ENCODE measurements around the gene CPPED1. TPM values are rescaled to one million over a fixed set of nuclear protein-coding genes. Genes with fewer than 3 reads are reported as not detected.
A peak's percentile ranks its signal among the peaks of the same experiment; 100 is the strongest.
"Not testable (repeated sequence)": the region's sequence is repeated elsewhere in the genome, so short reads cannot be mapped to it uniquely, and the experiment has no call there.

The CPPED1 gene
- total RNA-seq, 1 donor from 2014 or later, result 13.2 TPM

DNA sequence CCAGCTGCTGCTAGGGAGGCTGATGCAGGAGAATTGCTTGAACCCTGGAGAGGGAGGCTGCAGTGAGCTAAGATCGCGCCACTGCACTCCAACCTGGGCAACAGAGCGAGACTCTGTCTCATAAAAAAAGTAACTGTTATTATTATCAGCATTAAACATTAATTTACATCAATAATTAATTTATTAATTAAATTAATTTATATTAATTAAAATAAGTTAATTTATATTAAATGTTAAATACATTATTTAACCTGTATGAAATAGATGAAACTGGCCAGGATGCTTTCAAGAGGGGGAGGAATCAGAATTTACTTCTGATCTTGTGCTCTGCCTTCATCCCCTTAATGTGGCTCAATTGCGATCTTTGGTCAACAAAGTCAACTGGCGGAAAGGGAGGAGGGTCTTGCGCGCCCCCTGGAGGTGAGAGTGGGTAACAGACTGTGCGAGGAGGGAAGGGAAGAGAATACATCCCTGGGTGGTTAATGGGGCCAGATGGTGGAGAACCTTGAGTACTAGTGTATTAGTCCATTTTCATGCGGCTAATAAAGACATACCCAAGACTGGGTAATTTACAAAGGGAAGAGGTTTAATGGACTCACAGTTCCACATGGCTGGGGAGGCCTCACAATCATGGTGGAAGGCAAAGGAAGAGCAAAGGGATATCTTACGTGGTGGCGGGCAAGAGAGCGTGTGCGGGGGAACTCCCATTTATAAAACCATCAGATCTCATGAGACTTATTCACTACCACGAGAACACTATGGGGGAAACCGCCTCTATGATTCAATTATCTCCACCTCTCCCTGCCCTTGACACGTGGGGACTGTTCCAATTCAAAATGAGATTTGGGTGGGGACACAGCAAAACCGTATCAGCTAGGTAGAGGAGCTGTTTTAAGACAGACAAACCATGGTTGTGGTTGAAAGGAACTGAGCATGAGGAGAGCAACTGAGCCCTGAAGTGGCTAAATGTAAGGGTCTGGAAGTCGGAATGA is 15.7 kb upstream of the CPPED1 start:
- no peaks in the 10 kb centered on the region for H3K9me3 Mint-ChIP-seq (ENCODE audit: low read depth)
- no peaks in the 10 kb centered on the region for H3K4me1 Mint-ChIP-seq (ENCODE audit: low read depth)
- TF ChIP-seq, protein P1, sequence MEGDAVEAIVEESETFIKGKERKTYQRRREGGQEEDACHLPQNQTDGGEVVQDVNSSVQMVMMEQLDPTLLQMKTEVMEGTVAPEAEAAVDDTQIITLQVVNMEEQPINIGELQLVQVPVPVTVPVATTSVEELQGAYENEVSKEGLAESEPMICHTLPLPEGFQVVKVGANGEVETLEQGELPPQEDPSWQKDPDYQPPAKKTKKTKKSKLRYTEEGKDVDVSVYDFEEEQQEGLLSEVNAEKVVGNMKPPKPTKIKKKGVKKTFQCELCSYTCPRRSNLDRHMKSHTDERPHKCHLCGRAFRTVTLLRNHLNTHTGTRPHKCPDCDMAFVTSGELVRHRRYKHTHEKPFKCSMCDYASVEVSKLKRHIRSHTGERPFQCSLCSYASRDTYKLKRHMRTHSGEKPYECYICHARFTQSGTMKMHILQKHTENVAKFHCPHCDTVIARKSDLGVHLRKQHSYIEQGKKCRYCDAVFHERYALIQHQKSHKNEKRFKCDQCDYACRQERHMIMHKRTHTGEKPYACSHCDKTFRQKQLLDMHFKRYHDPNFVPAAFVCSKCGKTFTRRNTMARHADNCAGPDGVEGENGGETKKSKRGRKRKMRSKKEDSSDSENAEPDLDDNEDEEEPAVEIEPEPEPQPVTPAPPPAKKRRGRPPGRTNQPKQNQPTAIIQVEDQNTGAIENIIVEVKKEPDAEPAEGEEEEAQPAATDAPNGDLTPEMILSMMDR (IDR thresholded peaks at IDR 0.05; ENCODE audit: unreplicated experiment), result peak; percentile 84
- DNase-seq (ENCODE audit: low spot score, unreplicated experiment), result peak; percentile 56
- peaks cover 4% of the 10 kb centered on the region for H3K27me3 Mint-ChIP-seq
- H3K4me3 Mint-ChIP-seq (ENCODE audit: low read depth), result no peak overlapping the region
- H3K36me3 Mint-ChIP-seq (ENCODE audit: insufficient read depth), result no peaks in the 10 kb centered on the region
- no peak overlapping the region for H3K27ac Mint-ChIP-seq

DNA sequence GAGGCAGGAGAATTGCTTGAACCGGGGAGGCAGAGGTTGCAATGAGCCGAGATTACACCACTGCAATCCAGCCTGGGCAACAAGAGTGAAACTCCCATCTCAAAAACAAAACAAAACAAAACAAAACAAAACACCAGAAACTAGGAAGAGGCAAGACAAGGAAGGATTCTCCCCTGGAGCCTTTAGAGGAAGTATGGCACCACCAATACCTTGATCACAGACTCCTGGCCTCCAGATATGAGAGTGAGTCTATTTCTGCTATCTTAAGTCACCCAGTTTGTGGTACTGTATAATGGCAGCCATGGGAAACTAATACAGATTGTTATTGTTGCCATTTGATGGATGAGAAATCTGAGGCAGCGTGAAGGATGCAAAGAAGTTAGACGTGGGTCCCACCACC is 14.6 kb upstream of the CPPED1 start:
- TF ChIP-seq, protein P1 (IDR thresholded peaks at IDR 0.05; ENCODE audit: unreplicated experiment), result no peak
- DNase-seq (ENCODE audit: low spot score, unreplicated experiment), result no peak
- no peaks in the 10 kb centered on the region for H3K4me1 Mint-ChIP-seq (ENCODE audit: low read depth)
- peaks cover 4% of the 10 kb centered on the region for H3K27me3 Mint-ChIP-seq
- H3K27ac Mint-ChIP-seq, result no peak overlapping the region
- H3K9me3 Mint-ChIP-seq (ENCODE audit: low read depth), result no peaks in the 10 kb centered on the region
- H3K4me3 Mint-ChIP-seq (ENCODE audit: low read depth), result no peak overlapping the region
- no peaks in the 10 kb centered on the region for H3K36me3 Mint-ChIP-seq (ENCODE audit: insufficient read depth)

DNA sequence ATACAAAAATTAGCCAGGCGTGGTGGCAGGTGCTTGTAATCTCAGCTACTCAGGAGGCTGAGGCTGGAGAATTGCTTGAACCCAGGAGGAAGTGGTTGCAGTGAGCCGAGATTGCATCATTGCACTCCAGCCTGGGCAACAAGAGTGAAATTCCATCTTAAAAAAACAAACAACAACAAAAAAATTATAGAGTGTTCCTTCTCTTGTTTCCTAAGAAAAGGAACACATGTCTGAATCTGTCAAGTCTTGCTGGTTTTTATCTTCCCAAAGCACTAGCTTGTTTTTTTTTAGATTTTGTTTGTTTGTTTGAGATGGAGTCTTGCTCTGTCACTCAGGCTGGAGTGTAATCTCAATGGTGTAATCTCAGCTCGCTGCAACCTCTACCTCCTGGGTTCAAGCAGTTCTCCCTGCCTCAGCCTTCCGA is 13.1 kb upstream of the CPPED1 start:
- not testable (repeated sequence) for H3K27ac Mint-ChIP-seq; H3K4me3 Mint-ChIP-seq (ENCODE audit: low read depth); DNase-seq (ENCODE audit: low spot score, unreplicated experiment); H3K36me3 Mint-ChIP-seq (ENCODE audit: insufficient read depth); H3K27me3 Mint-ChIP-seq; H3K4me1 Mint-ChIP-seq (ENCODE audit: low read depth); H3K9me3 Mint-ChIP-seq (ENCODE audit: low read depth)

DNA sequence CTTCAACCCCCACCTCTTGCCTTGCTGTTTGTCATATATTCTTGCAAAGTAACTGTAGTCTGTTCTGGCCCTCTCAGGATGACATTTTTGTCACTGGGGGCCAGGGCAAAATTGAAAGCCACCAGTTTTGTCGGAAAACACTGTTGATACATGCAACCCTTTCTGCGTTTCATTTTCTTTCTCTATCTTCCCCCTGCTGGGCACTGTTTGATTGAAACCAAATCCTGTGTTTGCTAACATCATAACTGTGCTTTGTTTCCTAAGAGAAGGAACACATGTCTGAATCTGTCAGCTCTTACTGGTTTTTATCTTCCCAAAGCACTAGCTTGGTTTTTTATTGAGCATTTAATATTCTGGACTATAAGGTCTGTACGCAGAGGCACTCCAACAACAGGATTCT is 11.7 kb upstream of the CPPED1 start:
- no peak overlapping the region for H3K27ac Mint-ChIP-seq
- DNase-seq (ENCODE audit: low spot score, unreplicated experiment), result no peak
- no peaks in the 10 kb centered on the region for H3K4me1 Mint-ChIP-seq (ENCODE audit: low read depth)
- TF ChIP-seq, protein P1 (IDR thresholded peaks at IDR 0.05; ENCODE audit: unreplicated experiment), result no peak
- H3K9me3 Mint-ChIP-seq (ENCODE audit: low read depth), result peaks cover 3% of the 10 kb centered on the region
- no peak overlapping the region for H3K4me3 Mint-ChIP-seq (ENCODE audit: low read depth)
- H3K27me3 Mint-ChIP-seq, result no peaks in the 10 kb centered on the region
- no peaks in the 10 kb centered on the region for H3K36me3 Mint-ChIP-seq (ENCODE audit: insufficient read depth)

DNA sequence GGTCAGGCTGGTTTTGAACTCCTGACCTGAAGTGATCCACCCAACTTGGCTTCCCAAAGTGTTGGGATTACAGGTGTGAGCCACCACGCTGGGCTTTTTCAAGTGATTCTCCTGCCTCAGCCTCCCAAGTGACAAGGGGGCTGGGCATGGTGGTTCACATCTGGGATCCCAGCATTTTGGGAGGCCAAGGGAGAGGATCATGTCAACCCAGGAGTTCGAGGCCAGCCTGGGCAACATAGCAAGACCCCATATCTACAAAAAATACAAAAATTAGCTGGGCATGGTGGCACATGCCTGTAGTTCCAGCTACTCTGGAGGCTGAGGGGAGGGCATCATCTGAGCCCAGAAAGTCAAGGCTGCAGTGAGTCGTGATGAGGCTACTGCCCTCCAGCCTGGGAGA is 10.0 kb upstream of the CPPED1 start:
- H3K9me3 Mint-ChIP-seq (ENCODE audit: low read depth); H3K27me3 Mint-ChIP-seq; H3K36me3 Mint-ChIP-seq (ENCODE audit: insufficient read depth); H3K4me3 Mint-ChIP-seq (ENCODE audit: low read depth); DNase-seq (ENCODE audit: low spot score, unreplicated experiment); H3K4me1 Mint-ChIP-seq (ENCODE audit: low read depth); H3K27ac Mint-ChIP-seq: not testable (repeated sequence)

DNA sequence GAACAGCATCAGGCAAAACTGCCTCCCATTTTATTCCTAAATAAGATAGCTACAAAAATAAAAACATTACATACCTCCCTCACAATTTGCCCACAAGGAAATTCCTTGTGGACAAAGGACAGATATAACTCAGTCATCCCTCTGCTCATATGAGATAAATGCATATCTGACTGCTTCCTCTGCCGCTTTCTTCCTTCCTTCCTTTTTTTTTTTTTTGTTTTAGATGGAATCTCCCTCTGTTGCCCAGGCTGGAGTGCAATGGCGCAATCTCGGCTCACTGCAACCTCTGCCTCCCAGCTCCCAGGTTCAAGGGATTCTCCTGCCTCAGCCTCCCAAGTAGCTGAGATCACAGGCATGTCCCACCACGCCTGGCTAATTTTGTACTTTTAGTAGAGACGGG is 9.6 kb upstream of the CPPED1 start:
- not testable (repeated sequence) for DNase-seq (ENCODE audit: low spot score, unreplicated experiment); H3K27me3 Mint-ChIP-seq; H3K4me1 Mint-ChIP-seq (ENCODE audit: low read depth); H3K9me3 Mint-ChIP-seq (ENCODE audit: low read depth); H3K27ac Mint-ChIP-seq; H3K36me3 Mint-ChIP-seq (ENCODE audit: insufficient read depth); H3K4me3 Mint-ChIP-seq (ENCODE audit: low read depth)

Data from progenitor cell of endocrine pancreas (in vitro differentiated cells).